Stimulated activated CD8-positive, alpha-beta memory T cell treated with anti-CD3 and anti-CD28 coated beads, Interleukin-4, amount 100 ng/mL, for 48 hours (primary cell): Measurements from ENCODE around the gene SLC25A25.
"Not testable (repeated sequence)": the region's sequence is repeated elsewhere in the genome, so short reads cannot be mapped to it uniquely, and the experiment has no call there.

Experiments
- DNase-seq: peaks from one replicate; pipeline ENCODE4 v3.0.0-alpha.2; 2020

The SLC25A25 gene

GRCh38 chr9:128067645-128068385, at the start of gene SLC25A25:
Gene SLC25A25 (plus strand): TSS chr9:128068232. CDS start chr9:128068320, 88 bp downstream.
- DNase-seq, result peak; percentile 100

GRCh38 chr9:128020692-128021091, 47.3 kb upstream of the SLC25A25 start:
- no peak for DNase-seq

GRCh38 chr9:128021098-128021497, 46.9 kb upstream of the SLC25A25 start:
- no peak for DNase-seq

- DNase-seq, result no peak
These were observed 45.1 kb upstream of the SLC25A25 start for GRCh38 chr9:128022886-128023285.

- DNase-seq, result not testable (repeated sequence)
These were observed 44.4 kb upstream of the SLC25A25 start for GRCh38 chr9:128023671-128024070.

- no peak for DNase-seq
These were observed 43.2 kb upstream of the SLC25A25 start for GRCh38 chr9:128024761-128025308.

GRCh38 chr9:128025736-128026135, 42.3 kb upstream of the SLC25A25 start:
- DNase-seq, result no peak

- peak; percentile 70 for DNase-seq
These were observed 41.7 kb upstream of the SLC25A25 start for GRCh38 chr9:128026255-128026772.

GRCh38 chr9:128026773-128027541, 41.1 kb upstream of the SLC25A25 start:
- DNase-seq, result peak; percentile 64

GRCh38 chr9:128027705-128028104, 40.3 kb upstream of the SLC25A25 start:
- no peak for DNase-seq

GRCh38 chr9:128033609-128034008, 34.4 kb upstream of the SLC25A25 start:
- no peak for DNase-seq

GRCh38 chr9:128034821-128035652, 33.0 kb upstream of the SLC25A25 start:
- peak; percentile 72 for DNase-seq

- not testable (repeated sequence) for DNase-seq
These were observed 31.5 kb upstream of the SLC25A25 start for GRCh38 chr9:128036522-128036921.

- not testable (repeated sequence) for DNase-seq
These were observed 27.2 kb upstream of the SLC25A25 start for GRCh38 chr9:128040783-128041182.

- DNase-seq, result no peak
These were observed 26.0 kb upstream of the SLC25A25 start for GRCh38 chr9:128042043-128042442.

GRCh38 chr9:128043467-128043868, 24.6 kb upstream of the SLC25A25 start:
- DNase-seq, result no peak

GRCh38 chr9:128045409-128045808, 22.6 kb upstream of the SLC25A25 start:
- not testable (repeated sequence) for DNase-seq

GRCh38 chr9:128045831-128046230, 22.2 kb upstream of the SLC25A25 start:
- DNase-seq, result no peak

- no peak for DNase-seq
These were observed 20.8 kb upstream of the SLC25A25 start for GRCh38 chr9:128047231-128047630.

GRCh38 chr9:128048663-128049062, 19.4 kb upstream of the SLC25A25 start:
- no peak for DNase-seq

- DNase-seq, result no peak
These were observed 18.2 kb upstream of the SLC25A25 start for GRCh38 chr9:128049843-128050242.

- no peak for DNase-seq
These were observed 15.9 kb upstream of the SLC25A25 start for GRCh38 chr9:128051932-128052709.
